ENCODE data around the gene CTSF.
"Not testable (repeated sequence)": the region's sequence is repeated elsewhere in the genome, so short reads cannot be mapped to it uniquely, and the experiment has no call there.

CTSF gene

GRCh38 chr11:66600219-66600618 lies 31.8 kb upstream of the CTSF start:
- TF ChIP-seq JUND (IDR thresholded peaks at IDR 0.05; ENCODE audit: low read depth): no peak
- in situ Hi-C loops (cut with HindIII; ENCODE audit: low pct_unique_long_range_greater_than_20kb, low sequenced_read_pairs): no loop called here
- no peak for DNase-seq (ENCODE audit: low read depth in 1 of 2, low spot score in 1 of 2)

- no peak for TF ChIP-seq JUND (IDR thresholded peaks at IDR 0.05; ENCODE audit: low read depth)
These were observed 30.6 kb upstream of the CTSF start for GRCh38 chr11:66598993-66599392.

GRCh38 chr11:66595245-66595904 lies 27.0 kb upstream of the CTSF start:
- no peak for DNase-seq (ENCODE audit: low read depth in 1 of 2, low spot score in 1 of 2)
- TF ChIP-seq JUND (IDR thresholded peaks at IDR 0.05; ENCODE audit: low read depth): no peak
- in situ Hi-C loops (cut with HindIII; ENCODE audit: low pct_unique_long_range_greater_than_20kb, low sequenced_read_pairs): no loop called here

More at GRCh38 chr11:66598993-66599392, 30.6 kb upstream of the CTSF start:
- in situ Hi-C loops (cut with HindIII; ENCODE audit: low pct_unique_long_range_greater_than_20kb, low sequenced_read_pairs): no loop called here
- no peak for DNase-seq (ENCODE audit: low read depth in 1 of 2, low spot score in 1 of 2)

GRCh38 chr11:66593650-66594049 lies 25.2 kb upstream of the CTSF start:
- no peak for DNase-seq (ENCODE audit: low read depth in 1 of 2, low spot score in 1 of 2)
- TF ChIP-seq JUND (IDR thresholded peaks at IDR 0.05; ENCODE audit: low read depth): no peak
- in situ Hi-C loops (cut with HindIII; ENCODE audit: low pct_unique_long_range_greater_than_20kb, low sequenced_read_pairs): no loop called here

GRCh38 chr11:66593303-66593635 lies 24.9 kb upstream of the CTSF start:
- no peak for TF ChIP-seq JUND (IDR thresholded peaks at IDR 0.05; ENCODE audit: low read depth)
- DNase-seq (ENCODE audit: low read depth in 1 of 2, low spot score in 1 of 2): no peak
- in situ Hi-C loops (cut with HindIII; ENCODE audit: low pct_unique_long_range_greater_than_20kb, low sequenced_read_pairs): no loop called here

GRCh38 chr11:66592457-66593302 lies 24.3 kb upstream of the CTSF start, which contains the start of the genes CCDC87 and CCS:
TSS of gene CCDC87 (minus strand) at chr11:66593063. CDS start at chr11:66593015, 48 bp downstream.
TSS of gene CCS (plus strand) at chr11:66593185. CDS start at chr11:66593262, 77 bp downstream.
- no peak for TF ChIP-seq JUND (IDR thresholded peaks at IDR 0.05; ENCODE audit: low read depth)
- DNase-seq (ENCODE audit: low read depth in 1 of 2, low spot score in 1 of 2): peak; percentile 98 to 100
- in situ Hi-C loops (cut with HindIII; ENCODE audit: low pct_unique_long_range_greater_than_20kb, low sequenced_read_pairs): no loop called here

GRCh38 chr11:66591175-66591574 lies 22.8 kb upstream of the CTSF start:
- TF ChIP-seq JUND (IDR thresholded peaks at IDR 0.05; ENCODE audit: low read depth): no peak
- DNase-seq (ENCODE audit: low read depth in 1 of 2, low spot score in 1 of 2): no peak
- in situ Hi-C loops (cut with HindIII; ENCODE audit: low pct_unique_long_range_greater_than_20kb, low sequenced_read_pairs): no loop called here

GRCh38 chr11:66589996-66590675 lies 21.7 kb upstream of the CTSF start:
- no peak for DNase-seq (ENCODE audit: low read depth in 1 of 2, low spot score in 1 of 2)
- TF ChIP-seq JUND (IDR thresholded peaks at IDR 0.05; ENCODE audit: low read depth): no peak
- in situ Hi-C loops (cut with HindIII; ENCODE audit: low pct_unique_long_range_greater_than_20kb, low sequenced_read_pairs): no loop called here

- in situ Hi-C loops (cut with HindIII; ENCODE audit: low pct_unique_long_range_greater_than_20kb, low sequenced_read_pairs); DNase-seq (ENCODE audit: low read depth in 1 of 2, low spot score in 1 of 2): not testable (repeated sequence)
These were observed 20.9 kb upstream of the CTSF start for GRCh38 chr11:66589315-66589714.

GRCh38 chr11:66586136-66586535 lies 17.7 kb upstream of the CTSF start:
- in situ Hi-C loops (cut with HindIII; ENCODE audit: low pct_unique_long_range_greater_than_20kb, low sequenced_read_pairs): no loop called here
- no peak for TF ChIP-seq JUND (IDR thresholded peaks at IDR 0.05; ENCODE audit: low read depth)
- no peak for DNase-seq (ENCODE audit: low read depth in 1 of 2, low spot score in 1 of 2)

GRCh38 chr11:66585447-66585846 lies 17.0 kb upstream of the CTSF start:
- in situ Hi-C loops (cut with HindIII; ENCODE audit: low pct_unique_long_range_greater_than_20kb, low sequenced_read_pairs); DNase-seq (ENCODE audit: low read depth in 1 of 2, low spot score in 1 of 2): not testable (repeated sequence)

GRCh38 chr11:66582565-66583147 lies 14.2 kb upstream of the CTSF start:
- DNase-seq (ENCODE audit: low read depth in 1 of 2, low spot score in 1 of 2); in situ Hi-C loops (cut with HindIII; ENCODE audit: low pct_unique_long_range_greater_than_20kb, low sequenced_read_pairs): not testable (repeated sequence)

GRCh38 chr11:66581261-66581660 lies 12.9 kb upstream of the CTSF start:
- no peak for DNase-seq (ENCODE audit: low read depth in 1 of 2, low spot score in 1 of 2)
- no peak for TF ChIP-seq JUND (IDR thresholded peaks at IDR 0.05; ENCODE audit: low read depth)
- in situ Hi-C loops (cut with HindIII; ENCODE audit: low pct_unique_long_range_greater_than_20kb, low sequenced_read_pairs): no loop called here
